ENCODE results near the gene AK9.
"Not testable (repeated sequence)": the region's sequence is repeated elsewhere in the genome, so short reads cannot be mapped to it uniquely, and the experiment has no call there.

The AK9 gene

DNA sequence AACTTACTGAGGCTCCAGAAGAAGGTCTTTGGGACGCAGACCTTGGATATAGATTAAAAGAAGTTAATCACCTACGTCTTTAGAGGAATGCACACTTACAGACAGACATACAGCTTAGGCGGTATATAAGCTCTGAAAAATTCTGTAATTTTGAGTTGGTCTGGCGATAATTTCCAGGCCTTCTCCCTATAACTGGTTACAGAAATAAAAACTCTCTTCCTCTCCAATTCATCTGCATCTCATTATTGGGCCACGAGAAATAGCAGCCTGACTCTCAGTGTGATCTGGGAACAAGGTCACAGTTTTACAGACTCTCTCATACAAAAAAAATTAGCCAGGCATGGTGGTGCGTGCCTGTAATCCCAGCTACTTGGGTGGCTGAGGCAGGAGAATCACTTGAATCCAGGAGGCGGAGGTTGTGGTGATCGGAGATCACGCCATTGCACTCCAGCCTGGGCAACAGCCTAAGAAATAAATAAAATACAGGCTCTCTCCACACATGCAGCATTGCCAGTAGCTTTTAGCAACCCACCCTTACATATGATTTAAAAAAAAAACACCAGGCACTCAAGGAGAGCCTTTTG, 212.7 kb downstream of the AK9 start:
- DNase-seq = no peak

DNA sequence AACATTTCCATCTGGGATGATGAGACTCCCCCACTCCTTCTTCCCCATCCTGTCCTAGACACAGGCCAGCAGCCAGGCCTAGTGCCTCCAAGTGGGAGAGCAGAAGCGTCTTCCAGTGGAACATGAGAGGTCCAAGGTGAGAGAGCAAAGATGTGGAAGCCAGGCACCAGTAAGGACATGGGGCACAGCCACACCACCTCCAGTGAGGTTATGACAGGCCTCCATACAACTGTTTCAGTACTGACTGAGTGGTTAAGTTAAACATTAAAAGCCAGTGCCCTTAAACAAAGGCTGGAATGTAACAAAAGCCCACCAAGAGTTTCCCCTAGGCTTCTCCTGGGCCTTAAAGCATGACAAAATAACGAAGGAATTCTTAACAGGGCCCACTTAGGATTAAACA, 213.3 kb downstream of the AK9 start:
- no peak for DNase-seq

DNA sequence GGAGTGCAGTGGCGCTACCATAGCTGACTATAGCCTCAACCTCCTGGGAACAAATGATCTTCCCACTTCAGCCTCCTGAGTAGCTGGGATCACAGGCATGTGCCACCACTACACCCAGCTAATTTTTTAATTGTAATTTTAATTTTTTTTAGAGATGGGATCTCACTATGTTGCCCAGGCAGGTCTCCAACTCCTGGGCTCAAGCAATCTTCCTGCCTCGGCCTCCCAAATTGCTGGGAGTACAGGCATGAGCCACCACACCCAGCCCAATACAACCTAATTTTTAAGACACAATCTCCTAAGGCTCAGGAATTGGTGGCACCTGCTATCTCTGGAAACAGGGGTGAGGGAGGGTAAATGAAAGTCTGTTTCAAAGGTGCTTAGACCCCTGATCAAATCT, 213.8 kb downstream of the AK9 start:
- DNase-seq = no peak

DNA sequence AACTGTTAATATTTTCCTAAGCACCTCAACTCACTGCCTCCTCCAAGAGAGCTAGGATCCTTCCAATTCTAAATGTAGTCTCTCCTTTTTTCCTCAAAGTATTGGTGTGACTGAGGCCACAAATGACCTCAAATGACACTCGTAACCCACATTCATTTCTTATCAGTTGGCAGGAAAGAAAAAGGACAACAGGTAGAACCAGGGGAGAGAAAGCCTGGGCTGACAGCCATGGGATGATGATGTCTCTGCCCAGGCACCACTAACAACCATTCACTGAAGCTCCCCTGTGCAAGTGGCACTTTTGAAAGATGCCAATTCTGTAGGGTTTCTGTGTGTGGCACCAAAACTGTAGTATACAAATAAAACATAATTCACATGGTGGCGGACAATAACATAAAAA, 215.4 kb downstream of the AK9 start:
- no peak for DNase-seq

DNA sequence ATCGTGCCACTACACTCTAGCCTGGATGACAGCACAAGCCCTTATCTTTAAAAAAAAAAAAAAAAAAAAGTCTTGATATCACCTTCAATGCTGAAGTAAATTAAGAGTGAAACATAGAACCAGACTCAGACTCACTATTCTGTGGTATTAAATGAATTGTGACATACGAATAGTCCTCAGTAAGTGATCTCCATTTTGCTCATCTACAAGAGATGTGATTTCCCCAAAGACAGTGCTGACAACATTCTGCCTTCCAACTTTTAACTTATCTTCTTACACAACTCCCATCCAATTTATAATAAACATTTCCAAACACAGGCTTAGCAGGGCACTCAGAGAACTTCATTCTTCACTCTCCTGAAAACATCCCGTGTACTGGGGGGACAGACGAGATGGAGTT, 216.0 kb downstream of the AK9 start:
- no peak for DNase-seq

DNA sequence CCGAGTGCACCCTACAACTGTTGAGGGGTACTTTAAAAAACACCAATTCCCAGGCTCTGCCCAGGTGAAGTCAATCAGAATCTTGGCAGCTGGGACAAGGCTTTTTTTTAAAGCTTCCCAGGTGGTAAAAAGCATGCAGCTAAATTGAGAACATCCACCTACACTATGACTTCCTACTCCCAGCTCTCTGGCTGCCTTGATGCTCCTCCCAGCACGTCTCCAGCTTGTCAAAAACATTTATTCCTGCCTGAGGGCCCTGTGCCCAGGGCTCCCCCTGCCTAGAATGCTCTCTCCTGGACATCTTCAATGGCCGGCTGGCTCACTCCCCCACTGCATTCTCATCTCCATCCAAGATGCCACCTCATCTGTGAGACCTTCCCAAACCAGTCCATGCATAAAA, 217.9 kb downstream of the AK9 start:
- DNase-seq = no peak

DNA sequence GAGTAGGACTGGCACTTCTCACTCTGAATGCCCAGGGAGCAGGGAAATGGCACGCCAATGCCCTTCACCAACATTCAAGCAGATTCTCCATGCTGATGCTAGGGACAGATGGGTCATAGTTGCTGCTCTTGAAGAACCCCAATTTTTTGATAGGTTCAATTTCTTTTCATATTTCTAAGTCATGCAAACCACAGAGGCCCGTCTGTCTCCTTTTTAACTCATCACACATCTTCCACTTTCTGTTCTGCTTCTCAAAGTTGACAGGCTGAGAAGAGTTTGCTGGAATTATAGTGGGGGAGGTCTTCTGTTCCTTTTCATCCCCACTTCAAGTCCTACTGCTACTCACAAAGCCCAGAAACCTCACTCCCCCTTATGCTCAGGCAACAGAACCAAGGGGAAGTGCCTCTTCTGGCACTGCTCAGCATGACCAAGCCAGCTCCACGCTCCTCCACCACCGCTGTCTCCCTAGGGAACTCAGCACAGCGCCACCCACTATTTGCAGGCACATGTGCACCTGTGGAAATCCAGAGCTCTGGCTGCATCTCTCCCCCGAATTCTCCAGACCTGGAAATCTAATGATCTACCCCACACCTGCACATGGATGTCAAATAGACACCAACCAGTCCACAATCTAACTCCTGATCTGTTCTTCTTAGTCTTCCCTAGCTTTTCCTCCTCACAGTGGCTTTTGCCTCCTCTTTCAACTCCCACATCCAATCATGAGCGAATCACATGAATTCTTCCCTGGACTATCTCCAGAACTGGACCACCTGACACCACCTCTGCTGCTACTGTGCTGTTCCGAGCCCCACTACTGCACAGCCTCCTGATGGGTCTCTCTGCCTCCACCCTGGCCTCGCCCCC, 218.6 kb downstream of the AK9 start:
- DNase-seq = no peak

DNA sequence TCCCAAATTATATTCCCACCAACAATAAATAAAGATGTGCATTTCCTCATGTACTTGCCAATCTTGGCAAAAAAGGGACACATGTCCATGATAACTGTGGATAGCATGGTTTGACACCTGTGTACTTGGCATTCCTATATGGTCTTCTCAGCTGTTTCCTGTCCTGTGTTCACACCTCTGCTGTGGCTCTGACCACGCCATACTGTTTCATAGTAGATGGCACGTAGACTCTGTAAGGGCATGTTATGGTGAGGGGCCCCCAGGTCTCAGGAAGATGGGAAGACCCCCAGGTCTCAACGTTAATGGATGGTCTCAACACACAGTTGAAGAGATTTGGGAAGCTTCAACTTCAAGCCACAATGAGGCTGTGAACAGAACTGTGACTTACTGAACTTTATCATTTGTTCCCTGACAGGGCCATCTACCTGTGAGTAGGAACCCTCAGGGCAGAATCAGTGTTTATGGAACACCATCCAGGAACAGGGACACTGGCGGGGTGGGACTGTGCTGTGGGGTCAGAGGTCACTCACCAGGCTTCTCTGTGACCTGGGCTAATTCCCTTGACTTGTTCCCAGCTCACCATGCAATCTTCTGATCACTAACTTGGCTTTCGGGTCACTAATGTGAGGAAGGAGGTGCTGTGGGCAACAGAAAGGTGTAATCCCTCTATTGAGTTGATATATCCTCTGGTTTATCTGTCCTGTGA, 219.7 kb downstream of the AK9 start:
- no peak for DNase-seq

DNA sequence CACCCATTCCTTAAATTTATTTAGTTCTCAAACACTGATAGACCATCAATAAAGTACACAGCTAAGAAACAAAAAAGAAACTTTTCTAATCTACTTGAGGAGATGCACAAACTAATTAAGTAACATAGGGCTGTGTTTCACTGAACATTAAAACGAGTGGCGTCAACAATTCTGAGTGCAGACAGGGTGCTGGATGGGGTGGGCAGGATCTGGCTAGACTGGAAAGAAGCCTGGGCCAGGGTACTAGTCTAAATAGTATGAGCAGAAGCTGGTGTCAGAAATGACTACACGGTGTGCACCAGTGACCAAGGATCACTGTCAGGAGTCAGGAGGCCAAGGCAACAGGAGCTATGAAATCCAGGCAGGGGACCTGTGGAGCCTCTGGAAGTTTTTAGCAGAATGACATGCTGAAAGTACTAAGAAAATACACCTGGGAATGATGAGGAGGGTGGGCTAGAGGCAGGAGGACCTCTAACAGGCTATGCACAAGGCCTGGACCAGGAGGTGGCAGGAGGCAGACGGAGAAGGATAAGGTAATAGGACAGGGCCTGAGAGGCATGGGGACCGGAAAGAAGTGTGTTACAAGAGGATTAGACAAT, 221.3 kb downstream of the AK9 start:
- no peak for DNase-seq

DNA sequence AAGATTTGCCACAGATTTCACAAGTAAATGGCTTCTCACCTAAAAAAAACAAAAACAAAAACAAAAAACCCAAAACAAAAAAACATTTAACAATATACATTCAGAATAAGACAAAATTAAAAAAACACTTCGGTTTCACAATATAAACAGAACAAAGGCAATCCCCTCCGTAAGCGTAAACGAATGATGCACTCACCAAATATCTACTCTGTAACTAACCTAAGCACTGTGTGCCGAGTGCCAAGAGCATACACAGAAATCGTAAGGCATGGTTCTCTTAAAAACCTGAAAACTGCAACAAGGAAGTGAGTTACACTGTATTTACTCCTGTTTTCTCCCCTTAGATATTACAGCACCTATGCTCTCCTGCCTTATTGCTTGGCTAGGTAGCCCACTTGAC, 223.3 kb downstream of the AK9 start:
- DNase-seq = no peak

DNA sequence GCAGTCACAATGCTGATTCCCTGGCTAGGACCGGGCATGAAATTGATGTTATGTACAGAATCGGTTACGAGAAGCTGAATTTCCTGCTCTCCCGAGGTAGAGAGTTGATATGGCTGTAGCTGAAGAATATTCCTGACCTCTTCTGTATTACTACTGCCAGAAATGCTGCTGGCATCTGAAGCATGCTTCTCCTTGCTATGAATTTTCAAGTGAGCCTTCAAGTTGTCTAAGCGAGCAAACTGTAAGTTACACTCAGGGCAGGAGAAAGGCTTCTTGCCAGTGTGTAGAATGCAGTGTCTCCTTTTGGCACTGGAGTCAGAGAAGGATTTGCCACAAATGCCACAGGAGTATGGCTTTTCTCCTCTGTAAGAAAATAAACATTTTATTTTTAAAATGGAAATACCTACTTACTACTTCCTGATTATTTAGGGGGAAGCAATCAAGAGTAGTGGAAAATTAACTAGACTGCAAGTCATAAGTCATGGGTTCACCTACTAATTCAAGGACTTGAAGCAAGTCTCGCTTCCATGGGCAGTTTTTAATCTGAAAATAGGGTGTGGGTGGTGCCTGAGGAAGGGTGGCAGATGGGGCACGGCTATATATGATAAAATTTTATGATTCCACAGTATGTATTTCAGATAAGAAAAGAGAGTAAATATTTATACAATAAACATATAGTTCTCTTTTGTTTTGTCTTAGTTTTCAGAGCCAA, 224.6 kb downstream of the AK9 start:
- no peak for DNase-seq

DNA sequence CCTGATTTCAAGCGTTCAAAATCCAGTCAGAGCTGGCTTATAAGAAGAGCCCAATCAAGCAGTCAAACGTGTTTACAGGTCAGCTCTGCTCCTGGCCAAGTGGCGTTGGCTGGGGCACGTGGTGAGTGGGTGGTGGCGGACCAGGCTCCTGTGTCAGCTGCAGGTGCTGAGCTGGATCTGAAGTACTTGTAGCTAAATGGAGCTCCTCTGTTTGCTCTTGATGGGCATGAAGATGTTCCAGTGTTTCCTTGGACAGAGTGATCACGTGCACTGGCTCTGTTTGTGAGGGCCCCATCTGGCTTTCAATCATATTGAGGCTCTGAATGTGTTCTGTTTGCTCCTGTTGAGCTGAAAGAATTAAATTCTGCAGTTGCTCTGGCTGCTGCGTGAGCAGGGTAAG, 225.2 kb downstream of the AK9 start:
- no peak for DNase-seq

DNA sequence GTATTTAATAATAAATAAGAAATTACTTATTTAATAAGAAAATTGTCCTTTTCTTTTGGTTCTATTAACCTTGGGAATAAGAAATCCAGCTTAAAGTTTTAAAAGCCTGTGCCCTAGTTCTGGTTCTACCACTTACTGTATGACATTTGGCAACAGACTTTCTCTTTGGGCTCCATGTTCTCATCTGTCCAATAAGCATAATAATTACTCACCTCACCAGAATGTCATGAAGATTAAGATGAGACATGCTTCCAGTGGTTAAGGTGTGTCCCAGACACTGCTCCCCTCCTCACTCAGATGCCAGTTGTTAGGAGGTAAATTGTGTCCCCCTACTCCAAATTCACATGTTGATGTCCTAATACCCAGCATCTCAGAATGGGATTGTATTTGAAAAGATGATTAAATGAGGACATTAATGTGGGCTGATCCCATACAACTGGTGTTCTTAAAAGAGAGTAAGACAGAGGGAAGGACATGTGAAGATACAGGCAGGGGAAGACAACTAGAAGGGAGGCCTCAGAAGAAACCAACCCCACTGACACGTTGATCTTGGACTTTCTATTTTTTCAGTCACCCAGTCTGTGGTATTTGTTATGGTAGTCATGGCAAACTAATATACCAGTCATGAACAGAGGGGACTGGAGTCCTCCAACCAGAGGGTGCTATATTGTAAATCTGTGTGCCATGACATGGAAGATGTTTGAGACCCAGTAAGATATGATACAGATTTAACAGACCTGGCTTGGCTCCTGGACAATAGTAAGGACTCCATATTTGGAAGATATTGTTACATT, 229.1 kb downstream of the AK9 start:
- DNase-seq = no peak

DNA sequence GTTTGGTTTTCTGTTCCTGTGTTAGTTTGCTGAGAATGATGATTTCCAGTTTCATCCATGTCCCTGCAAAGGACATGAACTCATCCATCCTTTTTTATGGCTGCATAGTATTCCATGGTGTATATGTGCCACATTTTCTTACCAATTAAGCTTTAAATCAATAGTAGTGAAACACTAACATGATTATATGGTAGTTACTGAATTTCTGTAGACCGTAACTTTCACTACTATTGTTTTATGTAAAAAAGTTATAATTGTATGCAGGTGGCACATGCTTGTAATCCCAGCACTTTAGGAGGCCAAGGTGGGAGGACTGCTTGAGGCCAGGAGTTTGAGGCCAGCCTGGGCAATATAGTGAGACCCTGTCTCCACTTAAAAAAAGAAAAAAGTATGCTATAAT, 229.8 kb downstream of the AK9 start:
- not testable (repeated sequence) for DNase-seq

DNA sequence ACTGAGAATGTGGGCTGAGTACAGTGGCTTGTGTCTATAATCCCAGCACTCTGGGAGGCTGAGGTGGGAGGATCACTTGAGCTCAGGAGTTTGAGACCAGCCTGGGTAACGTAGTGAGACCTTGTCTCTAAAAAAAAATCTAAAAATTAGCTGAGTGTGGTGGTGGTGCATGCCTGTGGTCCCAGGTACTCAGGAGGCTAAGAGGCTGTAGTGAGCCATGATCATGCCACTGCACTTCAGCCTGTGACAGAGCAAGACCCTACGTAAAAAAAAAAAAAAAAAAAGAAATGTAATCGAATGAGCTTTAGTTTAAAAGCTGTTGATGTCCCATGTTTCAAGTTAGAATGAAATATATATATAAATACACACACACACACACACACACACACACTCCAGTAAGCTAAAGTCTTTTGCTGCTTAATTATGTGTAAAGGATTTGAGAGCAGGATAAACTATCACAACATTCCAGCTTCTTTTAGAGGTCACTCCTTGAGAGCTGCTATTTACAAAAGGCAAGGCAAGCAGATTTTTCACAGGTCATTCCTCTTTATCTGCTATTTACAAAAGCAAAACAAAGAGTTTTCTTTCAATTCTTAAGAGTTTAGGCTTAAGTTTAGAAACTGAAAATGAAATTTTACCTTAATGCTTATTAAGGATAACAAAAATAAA, 230.7 kb downstream of the AK9 start:
- no peak for DNase-seq

DNA sequence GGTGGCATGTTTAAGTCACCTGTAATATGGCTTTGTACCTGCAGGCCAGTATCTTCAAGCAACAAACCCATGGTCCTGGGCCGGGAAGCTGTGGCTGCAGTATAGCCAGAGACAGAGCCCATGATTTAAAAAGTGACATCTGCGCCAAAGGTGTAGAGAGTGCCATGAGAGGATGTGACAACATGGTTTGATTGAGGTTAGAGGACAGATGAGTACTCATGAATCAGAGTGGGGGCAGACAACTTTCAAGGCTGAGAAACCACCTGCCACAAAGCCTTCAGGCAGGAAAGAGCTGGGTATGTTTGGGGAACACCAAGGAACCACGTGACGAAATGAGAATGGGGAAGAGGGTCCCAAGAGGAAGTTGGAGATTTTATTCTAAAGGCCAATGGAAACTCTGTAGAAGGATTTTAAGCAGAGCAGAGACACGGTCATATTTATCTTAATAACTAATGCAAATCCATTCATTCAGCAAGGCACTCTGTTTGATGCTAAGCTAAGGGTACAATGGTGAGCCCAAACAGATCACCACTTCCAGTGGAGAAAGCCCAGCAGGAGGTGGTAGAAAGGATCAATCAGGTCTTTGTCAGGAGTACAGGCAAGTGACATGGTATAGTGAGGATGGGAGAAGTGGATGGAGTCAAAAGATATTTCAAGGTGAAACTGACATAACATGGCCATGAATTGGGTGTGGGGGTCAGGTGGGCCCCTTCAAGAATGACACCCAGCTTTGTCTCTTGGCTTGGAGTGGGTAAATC, 232.0 kb downstream of the AK9 start:
- DNase-seq = no peak

DNA sequence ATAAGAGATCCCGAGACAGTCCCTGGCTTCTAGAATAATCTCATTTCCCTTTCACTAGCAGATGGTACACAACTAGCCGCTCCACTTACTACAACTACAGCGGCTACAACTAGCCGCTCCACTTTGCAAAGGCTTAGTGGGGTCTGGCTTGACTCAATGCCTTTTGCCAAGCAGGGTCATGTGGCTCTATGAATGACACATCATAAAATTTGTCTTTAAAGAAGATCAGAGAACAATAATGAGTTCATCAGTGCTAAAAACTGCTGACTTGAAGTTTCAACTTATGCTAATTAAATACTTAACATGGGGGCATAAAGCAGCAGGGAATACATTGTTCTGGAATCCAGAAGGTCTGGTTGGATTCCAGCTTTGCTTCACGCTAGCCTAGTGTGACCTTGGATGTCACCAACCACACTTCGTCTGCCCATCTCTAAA, 233.4 kb downstream of the AK9 start:
- no peak for DNase-seq

DNA sequence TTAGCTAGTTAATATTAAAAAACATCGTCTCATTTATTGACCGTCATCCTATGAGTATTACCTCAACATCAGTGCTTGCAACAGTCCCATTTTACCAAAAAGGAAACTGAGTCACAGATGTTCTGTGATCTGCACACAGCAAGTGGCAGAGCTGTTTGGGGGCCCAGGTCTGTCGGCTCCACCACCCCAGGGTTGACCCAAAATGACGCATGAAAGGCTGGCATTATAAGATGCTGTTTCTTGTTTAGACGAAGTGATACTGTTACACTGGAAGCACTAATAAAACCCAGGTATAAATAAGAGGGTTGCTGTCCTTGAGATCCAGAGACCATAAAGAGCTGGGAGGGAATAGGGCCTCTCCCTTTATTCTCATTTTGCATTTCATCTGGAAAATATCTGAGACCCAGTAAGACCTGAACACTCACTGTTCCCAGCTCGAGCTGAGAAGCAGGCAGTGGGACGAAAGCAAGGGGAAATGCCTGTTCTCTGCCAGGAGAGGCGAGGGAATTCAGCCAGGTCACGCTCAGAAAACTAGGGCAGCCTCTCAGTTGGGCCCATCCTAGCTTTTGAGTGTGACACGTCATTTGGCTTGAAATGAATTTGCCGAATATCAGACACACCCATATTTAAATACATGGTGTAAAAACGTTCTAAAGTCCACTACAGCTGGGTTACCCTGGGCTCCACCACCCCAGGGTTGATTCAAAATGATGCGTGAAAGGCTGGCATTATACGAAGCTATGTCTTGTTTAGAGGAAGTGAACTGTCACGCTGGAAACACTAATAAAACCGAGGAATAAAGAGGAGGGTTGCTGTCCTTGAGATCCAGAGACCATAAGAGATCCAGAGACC, 234.1 kb downstream of the AK9 start:
- DNase-seq = no peak

DNA sequence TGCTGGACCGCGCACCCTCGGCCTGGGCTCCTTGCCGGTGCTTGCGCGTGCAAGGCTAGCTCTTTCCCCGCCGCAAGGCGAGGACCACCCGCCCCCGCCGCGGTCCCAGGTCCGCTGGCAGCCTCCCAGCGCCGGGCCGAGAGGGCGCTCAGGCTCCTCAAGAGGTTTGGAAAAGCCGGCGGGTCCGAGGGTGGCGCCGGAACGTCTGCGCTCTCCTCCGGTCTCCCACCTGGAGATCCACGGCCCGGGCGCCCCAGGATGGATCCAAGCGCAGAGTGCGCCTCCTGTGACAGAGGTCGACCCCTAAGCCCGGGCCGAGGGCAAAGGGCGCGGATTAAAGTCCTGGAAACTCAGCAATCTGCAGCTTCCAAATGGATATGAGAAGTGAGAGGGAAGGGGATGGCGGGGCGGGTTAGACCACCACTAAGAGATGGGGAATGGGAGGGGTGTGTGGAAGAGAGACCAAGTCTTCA, 234.9 kb downstream of the AK9 start:
- no peak for DNase-seq
